HG02970 (cell line): ENCODE data around the gene NEU2.
"Not testable (repeated sequence)": the region's sequence is repeated elsewhere in the genome, so short reads cannot be mapped to it uniquely, and the experiment has no call there.

ENCODE experiments used
- ATAC-seq: cut with Tn5 transposase; IDR thresholded peaks from one replicate; pipeline ENCODE4 v1.9.1; 2021; ENCODE audit warnings: mild to moderate bottlenecking, moderate library complexity, moderate number of reproducible peaks; ENCODE audit not compliant: unreplicated experiment, low FRiP score

The NEU2 gene

DNA sequence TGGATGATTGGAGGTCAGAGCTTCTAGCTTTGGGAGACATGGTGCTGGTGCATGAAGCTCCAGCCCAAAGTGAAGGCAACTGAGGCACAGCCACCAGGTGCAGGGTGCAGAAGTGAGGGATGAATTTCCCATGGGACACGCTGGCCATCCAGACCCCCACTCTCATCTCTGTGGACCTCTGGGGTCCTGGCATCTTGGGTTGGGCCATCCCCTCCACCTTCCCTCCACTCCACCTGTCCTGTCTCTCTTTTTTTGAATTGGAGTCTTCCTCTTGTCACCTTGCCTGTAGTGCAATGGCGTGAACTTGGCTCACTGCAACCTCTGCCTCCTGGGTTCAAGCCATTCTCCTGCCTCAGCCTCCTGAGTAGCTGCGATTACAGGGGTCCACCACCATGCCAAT, 22.8 kb upstream of the NEU2 start:
- no peak for ATAC-seq

GRCh38 chr2:233010569-233011267, 21.8 kb upstream of the NEU2 start:
- ATAC-seq = no peak

DNA sequence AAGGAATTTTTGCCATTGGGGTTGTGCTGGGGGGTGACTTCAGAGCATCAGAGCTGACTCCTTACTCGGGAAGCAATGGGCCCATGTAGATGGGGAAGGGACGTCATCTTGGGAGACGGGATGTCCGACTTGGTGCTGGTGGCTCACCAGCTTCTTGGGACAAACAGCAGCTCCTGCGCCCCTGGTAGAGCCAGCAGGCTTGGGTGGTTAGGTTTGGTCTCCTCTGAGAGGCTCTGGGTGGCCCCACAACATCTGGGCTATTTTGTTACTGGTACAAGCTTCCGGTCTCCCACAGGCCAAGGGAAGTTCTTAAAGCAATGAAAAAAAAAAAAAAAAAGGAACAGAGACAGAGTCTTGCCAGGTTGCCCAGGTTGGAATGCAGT, 21.2 kb upstream of the NEU2 start:
- ATAC-seq = no peak

DNA sequence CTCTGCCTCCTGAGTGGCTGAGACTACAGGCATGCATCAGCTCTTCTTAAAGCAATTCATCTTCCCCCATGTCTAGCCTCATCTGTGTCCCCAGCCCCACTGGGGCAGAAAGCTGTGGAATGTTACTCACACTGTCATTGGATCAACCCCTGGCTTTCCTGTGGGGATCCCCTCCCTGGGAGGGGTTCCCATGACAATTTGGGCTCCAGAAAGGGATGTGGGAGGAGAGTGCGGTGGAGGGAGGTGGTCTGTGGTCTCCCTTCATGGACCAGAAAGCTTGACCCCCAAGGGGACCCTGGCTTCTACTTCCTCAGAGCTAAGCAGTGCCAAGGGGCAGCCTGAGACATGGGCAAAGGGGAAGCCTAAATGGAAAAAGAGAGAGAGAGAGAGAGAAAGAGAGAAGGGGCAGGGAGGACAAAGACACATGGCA, 20.8 kb upstream of the NEU2 start:
- ATAC-seq = no peak

GRCh38 chr2:233012301-233012971, 20.0 kb upstream of the NEU2 start:
- ATAC-seq = no peak

DNA sequence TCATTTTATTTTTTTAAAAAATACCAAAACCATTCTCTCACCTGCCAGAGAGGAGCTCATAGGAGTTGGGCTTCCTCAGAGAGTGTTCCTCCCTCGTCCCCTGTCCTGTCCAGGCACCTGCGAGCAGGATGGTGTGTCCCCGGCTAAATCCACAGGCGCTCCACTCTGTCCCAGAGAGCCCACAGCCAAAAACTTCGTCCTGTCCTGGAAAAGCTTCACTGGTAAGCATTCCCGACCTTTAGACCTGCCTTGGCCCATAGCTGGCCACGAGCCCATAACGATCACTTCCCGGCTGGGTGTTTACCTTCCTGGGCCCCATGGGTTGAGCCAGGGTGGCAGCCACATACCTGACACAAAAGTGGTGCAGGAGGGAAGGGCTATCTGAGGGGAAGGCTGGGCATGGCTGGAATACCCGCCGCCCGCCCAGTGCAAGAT, 19.4 kb upstream of the NEU2 start, which contains the start of gene NGEF:
TSS of gene NGEF (minus strand) at position 230 of the 435 bp plus-strand sequence. CDS start 38,366 bp downstream, outside the sequence.
- no peak for ATAC-seq

- no peak for ATAC-seq
Measured at GRCh38 chr2:233013650-233014049, 18.8 kb upstream of the NEU2 start.

- ATAC-seq = no peak
Measured at GRCh38 chr2:233015019-233015645, 17.3 kb upstream of the NEU2 start.

- no peak for ATAC-seq
Measured at GRCh38 chr2:233017947-233018346, 14.5 kb upstream of the NEU2 start.

DNA sequence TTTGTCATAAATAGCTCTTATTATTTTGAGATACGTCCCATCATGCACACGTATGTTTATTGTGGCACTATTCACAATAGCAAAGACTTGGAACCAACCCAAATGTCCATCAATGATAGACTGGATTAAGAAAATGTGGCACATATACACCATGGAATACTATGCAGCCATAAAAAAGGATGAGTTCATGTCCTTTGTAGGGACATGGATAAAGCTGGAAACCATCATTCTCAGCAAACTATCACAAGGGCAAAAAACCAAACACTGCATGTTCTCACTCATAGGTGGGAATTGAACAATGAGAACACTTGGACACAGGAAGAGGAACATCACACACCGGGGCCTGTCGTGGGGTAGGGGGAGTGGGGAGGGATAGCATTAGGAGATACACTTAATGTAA, 12.9 kb upstream of the NEU2 start:
- ATAC-seq = not testable (repeated sequence)

- no peak for ATAC-seq
Measured at GRCh38 chr2:233020454-233020853, 12.0 kb upstream of the NEU2 start.

GRCh38 chr2:233021771-233022170, 10.7 kb upstream of the NEU2 start:
- ATAC-seq = no peak

- ATAC-seq = no peak
Measured at GRCh38 chr2:233022561-233022960, 9.9 kb upstream of the NEU2 start.

DNA sequence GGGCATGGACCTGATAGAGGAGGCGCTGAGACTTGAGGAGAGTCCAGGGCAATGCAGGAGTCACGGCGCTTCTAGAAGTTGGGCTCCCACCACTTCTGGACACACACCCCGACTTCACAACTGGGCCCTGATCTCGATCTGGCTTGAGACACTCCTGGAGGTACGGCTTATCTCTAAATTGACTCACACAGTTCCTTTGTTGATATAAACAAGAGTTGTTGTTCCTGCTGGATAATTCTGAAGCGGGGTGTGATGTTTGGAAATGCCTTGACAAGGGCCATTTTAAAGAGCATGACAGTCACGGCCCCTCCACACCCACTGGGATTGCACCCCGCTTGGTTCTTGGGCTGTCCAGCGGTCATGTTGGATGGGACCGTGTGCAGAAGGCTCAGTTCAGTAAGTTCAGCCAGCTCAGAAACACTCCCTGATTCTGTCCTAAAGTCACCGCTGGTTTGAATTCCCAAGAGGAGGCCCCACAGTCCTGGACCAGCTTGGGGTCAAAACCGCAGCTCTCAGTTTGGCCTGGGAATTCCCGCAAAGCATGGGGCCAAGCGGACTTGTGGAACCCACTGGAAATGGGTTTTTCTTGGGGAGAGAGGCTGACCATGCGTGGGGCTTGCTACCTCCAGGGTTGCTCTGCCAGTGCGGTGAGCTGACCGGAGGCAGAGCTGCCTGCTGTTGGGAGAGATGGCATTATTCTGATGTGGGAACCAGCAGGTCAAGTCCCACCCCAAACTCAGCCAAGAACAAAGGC, 9.3 kb upstream of the NEU2 start:
- ATAC-seq = no peak

- ATAC-seq = no peak
Measured at GRCh38 chr2:233023761-233024410, 8.6 kb upstream of the NEU2 start.

DNA sequence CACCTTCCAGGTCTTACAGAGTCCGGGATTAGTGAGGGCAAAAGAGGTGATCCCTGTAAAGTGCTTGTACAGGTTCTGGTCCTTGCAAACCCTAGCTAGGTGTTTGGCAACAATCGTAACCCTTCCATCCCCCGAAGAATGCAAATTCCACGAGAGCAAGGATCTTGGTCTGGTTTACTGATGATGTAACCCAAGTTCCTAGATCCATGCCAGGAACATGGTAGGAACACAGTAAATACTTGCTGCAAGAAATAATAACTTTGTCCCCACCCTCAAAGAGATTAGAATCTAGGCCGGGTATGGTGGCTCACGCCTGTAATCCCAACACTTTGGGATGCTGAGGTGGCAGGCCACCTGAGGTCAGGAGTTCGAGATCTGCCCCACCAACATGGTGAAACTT, 6.8 kb upstream of the NEU2 start:
- ATAC-seq = no peak

DNA sequence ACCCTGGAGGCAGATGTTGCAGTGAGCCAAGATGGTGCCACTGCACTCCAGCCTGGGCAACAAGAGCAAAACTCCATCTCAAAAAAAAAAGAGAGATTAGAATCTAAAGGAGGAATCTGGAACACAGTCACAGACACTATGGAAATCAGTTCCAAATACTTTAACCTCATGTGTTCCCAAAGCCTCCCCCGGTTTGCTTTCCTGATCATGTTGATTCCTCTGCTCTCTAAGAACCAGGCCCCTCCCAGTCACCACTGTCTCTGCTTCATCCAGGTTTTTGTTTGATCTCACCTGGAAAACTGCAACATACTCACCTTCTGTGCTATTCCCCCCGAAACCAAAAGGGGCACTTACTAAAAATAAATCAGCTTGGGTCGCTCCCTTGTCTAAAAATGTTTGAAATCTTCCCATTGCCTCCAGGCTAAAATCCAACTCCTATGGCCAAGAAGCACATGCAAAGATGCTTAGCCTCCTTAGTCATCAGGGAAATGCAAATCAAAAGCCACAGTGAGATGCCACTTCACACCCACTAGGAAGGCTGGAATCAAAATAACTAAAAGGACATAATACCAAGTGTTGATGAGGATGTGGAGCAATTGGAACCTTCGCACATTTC, 6.2 kb upstream of the NEU2 start:
- no peak for ATAC-seq

DNA sequence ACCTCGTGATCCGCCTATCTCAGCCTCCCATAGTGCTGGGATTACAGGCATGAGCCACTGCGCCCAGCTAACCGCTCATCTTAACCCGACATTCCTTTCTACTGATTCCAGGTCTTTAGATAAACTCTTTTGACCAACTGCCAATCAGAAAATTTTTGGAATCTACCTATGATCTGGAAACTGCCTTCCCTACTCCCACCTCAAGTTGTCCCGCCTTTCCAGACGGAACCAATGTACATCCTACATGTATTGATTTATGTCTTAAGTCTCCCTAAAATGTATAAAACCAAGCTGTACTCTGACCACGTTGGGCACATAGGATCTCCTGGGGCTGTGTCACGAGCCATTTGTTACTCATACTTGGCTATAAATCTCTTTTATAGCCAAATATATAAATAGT, 3.2 kb upstream of the NEU2 start:
- no peak for ATAC-seq

GRCh38 chr2:233031556-233032500, 644 bp upstream of the NEU2 start:
- no peak for ATAC-seq
